Measurements from ENCODE around the gene MLXIPL. TPM values are rescaled to one million over a fixed set of nuclear protein-coding genes. Genes with fewer than 3 reads are reported as not detected.

MLXIPL gene
- total and polyA plus RNA-seq, 4 donors = 50.3 to 384 (median 232) TPM

- TF ChIP-seq EGR1 (IDR thresholded peaks at IDR 0.05; ENCODE audit: low read depth in 2 of 2) = no peak
Observed at GRCh38 chr7:73544678-73545077, 79.6 kb downstream of the MLXIPL start (continued).

Other genes starting within 250 kb of the MLXIPL start
- under 1 TPM; 0.33 to 0.56 TPM for gene FZD9, start 190.7 kb downstream of the MLXIPL start, total RNA-seq
- under 1 TPM; 0.11 to 0.18 TPM for gene FZD9, start 190.7 kb downstream of the MLXIPL start, polyA plus RNA-seq
- 10 to 100 TPM; 30.7 to 31.3 TPM for gene BAZ1B, start 102.2 kb downstream of the MLXIPL start, total RNA-seq
- 10 to 100 TPM in 1 of 2 donors, 1 to 10 TPM in 1; 8.6 to 12.3 TPM for gene BAZ1B, start 102.2 kb downstream of the MLXIPL start, polyA plus RNA-seq
- gene BCL7B, start 66.8 kb downstream of the MLXIPL start, total RNA-seq = 10 to 100 TPM; 13.2 to 15.5 TPM
- gene BCL7B, start 66.8 kb downstream of the MLXIPL start, polyA plus RNA-seq = 10 to 100 TPM; 27.0 to 27.5 TPM
- gene TBL2, start 45.9 kb downstream of the MLXIPL start, total RNA-seq = 10 to 100 TPM; 16.5 to 36.6 TPM
- gene TBL2, start 45.9 kb downstream of the MLXIPL start, polyA plus RNA-seq = 10 to 100 TPM; 10.9 to 21.5 TPM
- 1 to 10 TPM in 1 of 2 donors, under 1 TPM in 1; 0.98 to 3.3 TPM for gene VPS37D, start 43.3 kb upstream of the MLXIPL start, total RNA-seq
- gene VPS37D, start 43.3 kb upstream of the MLXIPL start, polyA plus RNA-seq = 1 to 10 TPM in 1 of 2 donors, under 1 TPM in 1; 0.38 to 1.6 TPM
- gene DNAJC30, start 58.9 kb upstream of the MLXIPL start, total RNA-seq = 1 to 10 TPM; 2.1 to 2.3 TPM
- gene DNAJC30, start 58.9 kb upstream of the MLXIPL start, polyA plus RNA-seq = 1 to 10 TPM; 7.4 to 8.7 TPM
- 10 to 100 TPM; 19.1 to 33.4 TPM for gene BUD23, start 59.1 kb upstream of the MLXIPL start, total RNA-seq
- gene BUD23, start 59.1 kb upstream of the MLXIPL start, polyA plus RNA-seq = 10 to 100 TPM; 42.2 to 52.6 TPM
- gene STX1A, start 95.1 kb upstream of the MLXIPL start, total RNA-seq = 1 to 10 TPM in 1 of 2 donors, under 1 TPM in 1; 0.79 to 1.9 TPM
- gene STX1A, start 95.1 kb upstream of the MLXIPL start, polyA plus RNA-seq = 1 to 10 TPM in 1 of 2 donors, under 1 TPM in 1; 0.49 to 1.4 TPM
- 1 to 10 TPM; 5.1 to 5.9 TPM for gene ABHD11, start 114.3 kb upstream of the MLXIPL start, total RNA-seq
- gene ABHD11, start 114.3 kb upstream of the MLXIPL start, polyA plus RNA-seq = 1 to 10 TPM; 7.4 to 7.6 TPM
- gene CLDN3, start 145.7 kb upstream of the MLXIPL start, total RNA-seq = 10 to 100 TPM in 1 of 2 donors, 1 to 10 TPM in 1; 3.6 to 21.1 TPM
- 10 to 100 TPM; 24.7 to 43.0 TPM for gene CLDN3, start 145.7 kb upstream of the MLXIPL start, polyA plus RNA-seq
- gene CLDN4, start 206.5 kb upstream of the MLXIPL start, total RNA-seq = 1 to 10 TPM in 1 of 2 donors, under 1 TPM in 1; 0.37 to 1.4 TPM
- gene CLDN4, start 206.5 kb upstream of the MLXIPL start, polyA plus RNA-seq = 1 to 10 TPM; 1.2 to 2.0 TPM
- 1 to 10 TPM; 1.0 to 1.6 TPM for gene METTL27, start 218.0 kb upstream of the MLXIPL start, total RNA-seq
- gene METTL27, start 218.0 kb upstream of the MLXIPL start, polyA plus RNA-seq = 1 to 10 TPM; 1.6 to 1.7 TPM
- gene TMEM270, start 236.6 kb upstream of the MLXIPL start, total RNA-seq = not detected
- gene TMEM270, start 236.6 kb upstream of the MLXIPL start, polyA plus RNA-seq = under 1 TPM in 1 of 2 donors, not detected in 1; 0.09 TPM

Measured in liver (tissue), 5 donors.